Fibroblast of the conjunctiva (primary cell): Measurements from ENCODE around the gene SLC6A18.

Source experiments
- DNase-seq: peaks from one replicate; pipeline ENCODE4 v3.0.0-alpha.2; 2010; ENCODE audit warnings: low read depth

Gene SLC6A18, protein sequence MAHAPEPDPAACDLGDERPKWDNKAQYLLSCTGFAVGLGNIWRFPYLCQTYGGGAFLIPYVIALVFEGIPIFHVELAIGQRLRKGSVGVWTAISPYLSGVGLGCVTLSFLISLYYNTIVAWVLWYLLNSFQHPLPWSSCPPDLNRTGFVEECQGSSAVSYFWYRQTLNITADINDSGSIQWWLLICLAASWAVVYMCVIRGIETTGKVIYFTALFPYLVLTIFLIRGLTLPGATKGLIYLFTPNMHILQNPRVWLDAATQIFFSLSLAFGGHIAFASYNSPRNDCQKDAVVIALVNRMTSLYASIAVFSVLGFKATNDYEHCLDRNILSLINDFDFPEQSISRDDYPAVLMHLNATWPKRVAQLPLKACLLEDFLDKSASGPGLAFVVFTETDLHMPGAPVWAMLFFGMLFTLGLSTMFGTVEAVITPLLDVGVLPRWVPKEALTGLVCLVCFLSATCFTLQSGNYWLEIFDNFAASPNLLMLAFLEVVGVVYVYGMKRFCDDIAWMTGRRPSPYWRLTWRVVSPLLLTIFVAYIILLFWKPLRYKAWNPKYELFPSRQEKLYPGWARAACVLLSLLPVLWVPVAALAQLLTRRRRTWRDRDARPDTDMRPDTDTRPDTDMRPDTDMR

DNA sequence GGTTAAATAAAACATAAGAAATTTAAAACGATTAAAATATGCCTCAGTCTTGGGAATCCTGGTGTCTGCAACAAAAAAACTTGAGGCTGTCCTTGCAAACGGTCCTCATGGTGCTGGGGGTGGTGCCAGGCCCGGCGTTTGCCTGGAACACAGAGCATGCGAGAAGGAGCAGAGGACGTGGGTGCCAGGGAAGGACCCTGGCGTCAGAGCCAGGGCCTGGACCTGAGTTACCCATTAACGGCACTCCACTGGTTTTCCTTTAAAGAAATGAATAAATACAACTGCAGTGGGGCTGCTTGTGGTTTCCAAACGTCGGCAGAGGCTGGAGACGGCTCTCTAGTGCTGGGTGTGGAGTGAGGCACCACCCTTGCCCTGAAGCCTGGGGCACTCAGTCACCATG is at the start of gene SLC6A18:
Gene SLC6A18, plus strand, starts transcription at position 301 of the 400 bp plus-strand sequence. Its CDS starts 97 bp downstream, at position 398.
- no peak for DNase-seq

DNA sequence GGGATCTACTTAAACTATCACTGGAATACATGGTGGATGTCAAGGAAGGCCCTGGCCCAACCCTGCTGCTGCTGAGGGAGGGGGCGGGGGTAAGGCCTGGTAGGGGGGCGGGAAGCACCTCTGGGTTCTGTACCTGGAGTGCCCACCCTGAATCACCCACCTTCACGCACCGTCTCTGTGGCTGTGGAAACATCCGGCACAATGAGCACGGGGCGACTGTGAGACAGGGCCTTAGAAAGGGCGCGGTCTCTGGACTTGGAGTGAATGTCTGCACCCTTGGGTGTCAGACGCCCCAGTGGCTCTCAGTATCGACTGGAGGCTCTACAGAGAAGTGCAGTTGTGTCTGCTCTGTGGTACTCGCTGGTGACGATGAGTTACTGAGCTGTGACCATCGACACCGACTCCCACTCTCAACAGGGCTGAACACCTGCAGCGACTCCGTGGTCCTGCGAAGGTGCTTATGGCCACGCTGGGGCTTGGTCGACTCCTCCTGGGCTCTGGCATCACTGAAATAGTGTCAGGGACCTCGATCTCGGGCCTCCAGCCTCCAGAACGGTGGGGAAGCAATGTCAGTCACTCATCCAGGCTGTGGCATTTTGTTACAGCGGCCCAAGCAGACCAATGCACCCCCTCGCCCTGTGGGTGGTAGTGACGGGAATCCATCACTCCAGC is 49.2 kb upstream of the SLC6A18 start:
- DNase-seq, result no peak

DNA sequence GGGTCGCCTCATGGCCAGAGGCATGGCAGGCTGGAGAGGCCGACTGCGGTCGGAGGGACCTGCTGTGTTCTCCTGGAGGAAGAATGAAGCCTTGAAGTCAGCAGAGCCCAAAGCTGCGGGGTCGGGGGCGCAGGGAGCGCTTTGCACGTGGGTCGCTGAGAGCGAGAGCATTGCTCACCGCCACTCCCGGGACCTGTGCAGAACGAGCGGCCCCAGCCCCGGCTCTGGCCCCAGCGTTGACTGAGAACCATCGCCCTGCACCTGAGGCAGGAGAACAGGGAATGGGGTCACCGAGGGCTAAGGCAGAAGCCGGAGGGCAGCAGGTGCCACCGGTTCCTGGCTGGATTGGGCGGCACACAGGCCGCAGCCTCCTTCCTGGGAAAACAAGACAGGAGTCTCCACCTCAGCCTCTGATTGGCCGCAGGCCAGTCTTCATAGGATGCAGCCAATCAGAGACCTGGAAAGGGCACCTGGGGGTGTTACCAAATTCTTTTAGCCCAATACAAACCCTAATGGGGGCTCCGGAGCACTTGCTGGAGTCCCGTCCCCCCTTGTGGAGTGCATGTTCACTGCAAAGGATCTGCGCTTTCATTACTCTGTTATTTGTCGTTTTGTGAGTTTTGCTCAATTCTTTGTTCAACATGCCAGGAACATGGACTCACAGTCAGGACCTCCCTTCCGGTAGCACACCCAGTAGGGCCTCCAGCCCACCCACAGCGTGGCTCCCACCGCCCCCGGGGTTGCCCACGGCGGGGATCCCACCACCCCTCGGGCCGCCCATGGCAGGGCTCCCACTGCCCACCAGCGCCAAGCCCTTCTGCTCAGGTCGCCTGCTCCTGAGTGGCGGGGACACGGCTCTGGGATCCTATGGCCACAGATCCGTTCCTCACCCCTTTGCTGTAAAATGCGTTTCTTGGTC is 48.4 kb upstream of the SLC6A18 start:
- no peak for DNase-seq

DNA sequence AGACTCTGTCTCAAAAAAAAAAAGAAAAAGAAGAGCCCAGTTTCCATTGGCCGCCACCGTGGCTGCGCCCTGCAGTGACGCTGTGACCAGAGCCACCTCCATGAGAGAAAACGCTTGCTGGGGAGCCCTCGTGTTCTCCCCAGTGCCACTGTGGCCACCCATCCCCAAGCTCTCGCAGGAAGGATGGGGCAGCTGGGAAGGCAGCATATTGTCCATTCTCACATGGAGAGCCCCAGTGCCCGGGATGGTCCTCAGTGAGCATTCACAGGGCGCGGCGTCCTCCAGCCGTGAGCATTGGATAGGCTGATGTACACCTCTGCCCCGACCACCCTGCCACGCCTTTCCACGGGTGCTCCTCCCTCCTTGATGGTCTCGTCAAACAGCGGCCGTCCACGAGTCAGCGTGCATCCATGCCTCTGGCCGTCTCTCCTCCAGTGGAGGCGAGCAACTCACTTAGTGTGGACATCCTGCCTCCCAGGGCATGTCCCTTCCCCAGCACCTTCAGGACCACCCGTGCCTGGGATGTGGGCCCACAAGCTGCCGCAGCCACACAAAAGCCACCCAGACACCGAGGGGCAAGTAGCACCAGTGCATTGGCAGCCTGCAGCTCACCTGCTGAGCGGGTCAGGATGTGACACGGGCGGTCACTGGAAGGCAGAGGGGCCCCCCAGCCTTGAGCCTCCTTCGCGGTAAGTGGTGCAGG is 47.2 kb upstream of the SLC6A18 start:
- no peak for DNase-seq

DNA sequence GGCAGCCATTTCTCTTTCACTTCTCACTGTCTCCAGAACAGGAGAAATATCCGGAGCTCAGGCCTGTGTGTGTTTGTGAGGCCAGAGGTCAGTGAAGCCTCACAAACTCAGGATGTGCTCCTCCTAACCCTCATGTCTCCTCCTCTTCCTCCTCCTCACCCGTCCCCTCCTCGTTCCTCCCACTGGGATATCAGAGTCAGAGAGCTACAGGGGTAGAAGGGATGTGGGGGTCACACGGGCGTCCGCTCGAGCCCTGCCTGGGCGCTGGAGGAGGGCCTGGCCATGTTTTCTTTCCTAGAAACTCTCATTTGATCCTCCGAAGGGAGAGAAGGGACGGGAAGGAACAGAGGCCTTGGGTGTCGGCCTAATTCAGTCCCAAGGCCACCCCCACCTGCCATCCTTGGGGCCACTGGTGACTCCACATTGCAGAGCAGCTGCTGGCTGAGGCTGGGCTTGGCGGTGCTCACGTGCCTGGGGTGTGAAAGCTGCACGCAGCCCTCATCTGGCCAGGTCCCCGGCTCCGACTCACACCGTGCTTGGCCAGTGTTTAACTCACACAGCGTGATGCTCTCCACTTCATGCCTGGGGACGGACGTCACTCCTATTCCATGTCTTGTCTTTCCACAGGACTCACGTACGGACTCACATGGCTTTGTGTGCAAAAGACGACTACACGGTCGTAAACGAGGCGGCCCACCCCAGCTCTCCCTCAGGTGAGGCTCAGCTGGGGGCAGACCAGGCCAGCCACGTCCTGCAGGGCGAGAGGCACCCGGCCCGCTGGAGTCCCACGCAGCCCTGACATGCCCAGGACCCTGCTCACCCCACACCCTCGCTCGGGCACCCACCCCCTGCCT is 46.4 kb upstream of the SLC6A18 start:
- no peak for DNase-seq

DNA sequence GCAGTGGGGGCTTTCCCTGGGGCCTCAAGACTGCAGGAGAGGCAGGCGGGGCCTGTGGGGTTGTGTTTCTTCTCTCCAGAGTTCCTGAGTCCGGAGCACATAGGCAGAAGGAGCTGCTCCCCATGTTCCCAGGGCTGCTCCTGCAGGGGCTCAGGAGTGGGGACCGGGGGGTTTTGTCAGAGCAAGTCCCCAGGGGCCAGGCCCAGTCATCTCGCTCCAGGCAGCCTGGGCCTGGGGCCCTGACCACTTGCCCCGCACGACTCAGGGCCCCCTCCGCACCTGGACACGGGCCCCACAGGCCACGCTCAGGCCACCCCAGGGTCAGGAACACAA is 45.8 kb upstream of the SLC6A18 start:
- no peak for DNase-seq

DNA sequence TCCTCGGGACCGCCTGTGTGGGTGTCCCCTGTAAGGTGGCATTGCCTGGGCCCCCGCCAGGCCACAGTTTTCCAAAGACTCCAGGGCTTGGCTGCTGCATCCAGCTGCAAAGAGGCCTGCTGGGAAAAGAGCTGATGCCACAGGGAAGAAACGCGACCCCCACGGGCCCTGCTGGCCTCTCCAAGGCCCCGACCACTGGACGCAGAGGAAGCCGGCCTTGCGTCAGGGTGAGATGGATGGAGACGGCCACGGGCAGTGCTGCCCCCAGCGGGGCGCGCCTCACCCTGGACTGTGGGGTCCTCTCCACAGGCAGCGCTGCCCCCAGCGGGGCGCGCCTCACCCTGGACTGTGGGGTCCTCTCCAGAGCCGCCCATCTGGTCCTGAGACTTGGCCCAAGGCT is 45.1 kb upstream of the SLC6A18 start:
- no peak for DNase-seq

DNA sequence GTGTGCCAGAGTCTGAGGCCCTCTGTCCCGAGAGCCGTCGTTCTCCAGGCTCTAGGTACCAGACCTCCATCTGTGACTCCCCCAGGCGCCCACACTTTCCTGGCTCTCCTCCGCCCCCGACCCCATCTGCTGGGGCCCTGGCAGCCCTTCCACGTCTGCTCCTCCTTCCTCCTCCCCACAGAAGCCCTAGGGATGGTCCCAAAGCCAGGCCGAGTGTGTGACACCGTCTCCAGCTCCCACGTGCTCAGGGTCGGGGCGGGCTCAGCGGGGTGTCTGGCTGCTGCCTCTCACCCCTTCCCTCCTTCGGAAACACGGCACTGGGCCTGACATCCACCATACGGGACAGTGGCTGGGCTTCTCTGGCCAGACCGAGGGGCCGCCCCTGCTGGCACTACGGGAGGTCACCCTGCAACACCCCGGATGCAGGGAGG is 44.3 kb upstream of the SLC6A18 start:
- no peak for DNase-seq

DNA sequence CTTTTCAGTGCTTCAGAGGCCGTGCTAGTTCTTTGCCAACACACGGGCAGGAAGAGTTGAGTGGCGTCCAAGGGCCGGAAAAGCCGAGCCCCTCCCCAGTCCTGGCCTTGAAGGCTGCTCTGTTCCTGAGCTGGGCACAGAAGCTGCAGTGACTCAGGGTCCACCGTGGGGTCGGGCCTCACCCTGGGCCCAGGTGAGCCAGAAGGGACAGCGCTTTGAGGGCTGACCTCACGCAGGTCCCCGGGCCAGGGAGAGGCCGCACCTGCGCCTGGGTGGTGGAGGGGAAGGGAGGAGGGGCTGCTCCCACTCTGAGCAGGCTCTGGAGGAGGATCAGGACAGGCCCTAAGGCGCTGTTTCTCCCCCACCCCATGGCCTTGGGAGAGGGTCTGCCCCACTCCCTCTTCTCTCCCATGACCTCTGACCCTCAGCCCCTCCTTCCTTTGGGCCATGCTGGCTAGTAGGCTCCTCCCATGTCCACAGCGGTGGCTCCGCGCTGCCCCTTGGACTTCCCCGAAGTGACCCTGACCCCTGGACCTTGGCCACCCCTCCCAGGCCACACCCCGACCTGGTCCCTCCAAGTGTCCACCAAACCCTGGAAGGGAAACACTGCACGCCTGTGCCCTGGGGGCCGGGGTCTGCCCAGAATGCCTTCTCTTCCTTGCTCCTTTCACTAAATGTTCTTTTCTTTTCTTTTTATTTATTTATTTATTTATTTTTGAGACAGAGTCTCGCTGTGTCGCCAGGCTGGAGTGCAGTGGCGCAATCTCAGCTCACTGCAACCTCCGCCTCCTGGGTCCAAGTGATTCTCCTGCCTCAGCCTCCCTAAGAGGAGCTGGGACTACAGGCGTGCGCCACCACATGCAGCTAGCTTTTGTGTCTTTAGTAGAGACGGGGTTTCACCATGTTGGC is 43.5 kb upstream of the SLC6A18 start:
- DNase-seq, result no peak

DNA sequence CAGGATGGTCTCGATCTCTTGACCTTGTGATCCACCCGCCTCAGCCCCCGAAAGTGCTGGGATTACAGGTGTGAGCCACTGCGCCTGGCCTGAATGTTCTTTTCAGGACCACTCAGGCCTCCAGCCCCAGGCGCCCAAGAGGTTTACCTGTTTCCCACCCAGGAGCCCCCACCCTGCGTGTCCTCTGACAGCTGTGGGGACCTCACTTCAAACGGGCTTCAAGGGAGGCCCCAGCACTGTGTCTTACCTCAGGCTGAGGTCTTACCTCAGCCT is 42.9 kb upstream of the SLC6A18 start:
- no peak for DNase-seq

DNA sequence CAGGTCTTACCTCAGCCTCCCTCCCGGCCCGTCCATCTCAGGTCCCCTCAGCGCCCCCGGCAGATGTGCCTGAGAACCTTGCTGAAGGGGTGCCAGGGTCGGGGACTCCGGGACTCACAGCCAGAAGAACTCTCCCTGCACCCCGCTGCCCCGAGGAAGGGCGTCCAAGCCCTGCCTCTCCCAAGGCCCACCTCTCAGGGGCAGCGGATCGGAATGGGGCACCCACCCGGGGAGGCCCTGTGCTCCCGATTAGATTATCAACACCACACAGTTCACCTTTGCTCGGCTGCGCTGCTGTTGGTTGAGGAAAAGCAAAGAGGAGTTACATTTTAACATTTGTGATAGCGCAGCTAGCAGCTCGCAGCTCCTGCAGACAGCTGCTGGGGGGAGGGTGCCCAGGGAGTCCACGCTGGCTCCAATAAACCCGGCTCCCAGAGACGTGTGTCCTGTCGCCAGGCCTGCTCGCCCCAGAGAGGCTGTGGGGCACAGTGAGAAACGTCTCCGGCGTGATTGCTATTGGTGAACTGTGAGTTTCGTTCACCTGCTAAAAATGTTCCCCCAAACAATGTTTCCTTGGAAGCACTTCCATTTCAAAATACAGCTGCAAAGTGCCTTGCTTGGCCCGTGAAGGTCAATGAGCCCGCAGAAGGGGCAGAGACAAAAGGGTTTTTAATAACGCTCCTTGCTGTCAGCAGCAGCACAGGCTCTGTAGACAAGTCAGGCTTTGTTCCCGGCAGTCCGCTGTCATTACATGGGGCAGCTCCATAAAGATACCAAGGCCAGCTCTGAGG is 42.4 kb upstream of the SLC6A18 start:
- no peak for DNase-seq

DNA sequence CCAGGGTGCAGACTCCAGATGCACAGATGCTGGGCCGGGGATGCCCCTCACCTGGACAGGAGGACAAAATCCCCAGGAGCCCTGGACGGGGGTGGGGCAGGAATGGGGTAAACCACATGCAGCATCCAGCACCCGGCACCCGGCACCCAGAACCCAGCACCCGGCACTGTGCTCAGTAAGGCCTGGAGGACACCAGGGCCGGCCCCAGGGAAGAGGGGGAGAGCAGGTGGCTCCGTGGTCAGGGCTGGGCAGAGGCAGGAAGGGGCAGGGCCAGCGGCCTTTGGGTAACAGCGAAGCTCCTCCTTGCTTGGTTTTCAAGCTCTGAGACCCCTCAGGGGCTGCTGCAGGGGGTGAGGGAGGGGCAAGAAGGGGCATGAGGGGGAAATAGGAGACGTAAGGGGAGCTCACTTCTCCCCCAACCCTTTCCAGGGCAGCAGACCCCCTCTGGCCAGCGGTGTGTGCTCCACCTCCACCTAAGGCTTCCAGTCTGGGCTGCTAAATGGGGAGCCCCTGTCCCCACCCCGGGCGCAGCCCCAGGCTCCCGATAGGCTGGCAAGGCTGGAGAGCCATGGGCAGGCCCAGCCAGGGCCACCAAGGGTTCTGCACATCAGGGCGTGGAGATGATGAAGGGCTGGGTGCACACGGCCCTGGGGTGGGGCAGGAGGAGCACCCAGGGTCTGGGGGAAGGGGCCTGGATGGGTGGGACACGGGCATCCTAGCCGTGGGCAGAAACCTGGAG is 41.6 kb upstream of the SLC6A18 start:
- no peak for DNase-seq

DNA sequence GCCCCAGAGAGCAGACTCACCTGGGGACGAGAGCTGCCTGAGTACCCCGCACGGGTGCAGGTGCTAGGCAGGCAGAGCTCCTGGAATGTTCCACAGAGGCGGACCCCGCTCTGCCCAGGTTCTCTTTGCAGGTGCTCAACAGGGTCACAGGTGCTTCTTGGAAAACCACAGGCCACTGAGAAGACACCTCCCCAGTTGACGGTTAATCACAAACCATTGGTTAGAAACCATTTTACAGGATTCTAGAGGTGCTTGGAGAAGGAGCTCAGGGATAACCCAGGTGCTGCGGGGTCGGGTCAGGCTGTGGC is 41.1 kb upstream of the SLC6A18 start:
- no peak for DNase-seq

DNA sequence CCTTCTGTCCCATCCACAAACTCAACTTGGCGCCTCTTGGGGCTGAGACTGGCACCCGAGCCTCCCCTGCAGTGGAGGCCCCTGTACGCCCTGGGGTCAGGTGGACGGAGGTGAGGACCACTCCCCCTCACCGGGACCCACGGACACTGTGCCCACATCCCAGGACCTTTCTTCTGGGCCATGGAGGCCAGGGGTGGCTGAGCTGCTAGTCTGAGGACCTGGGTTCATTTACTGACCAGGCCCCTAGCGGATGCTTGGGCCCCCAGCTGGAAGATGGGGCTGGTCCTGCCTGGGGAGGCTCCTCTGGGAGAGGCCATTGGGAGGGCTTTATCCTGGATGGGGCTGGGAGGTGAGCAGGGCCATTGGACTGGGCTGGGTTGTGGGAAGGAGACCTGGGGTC is 40.7 kb upstream of the SLC6A18 start:
- no peak for DNase-seq

DNA sequence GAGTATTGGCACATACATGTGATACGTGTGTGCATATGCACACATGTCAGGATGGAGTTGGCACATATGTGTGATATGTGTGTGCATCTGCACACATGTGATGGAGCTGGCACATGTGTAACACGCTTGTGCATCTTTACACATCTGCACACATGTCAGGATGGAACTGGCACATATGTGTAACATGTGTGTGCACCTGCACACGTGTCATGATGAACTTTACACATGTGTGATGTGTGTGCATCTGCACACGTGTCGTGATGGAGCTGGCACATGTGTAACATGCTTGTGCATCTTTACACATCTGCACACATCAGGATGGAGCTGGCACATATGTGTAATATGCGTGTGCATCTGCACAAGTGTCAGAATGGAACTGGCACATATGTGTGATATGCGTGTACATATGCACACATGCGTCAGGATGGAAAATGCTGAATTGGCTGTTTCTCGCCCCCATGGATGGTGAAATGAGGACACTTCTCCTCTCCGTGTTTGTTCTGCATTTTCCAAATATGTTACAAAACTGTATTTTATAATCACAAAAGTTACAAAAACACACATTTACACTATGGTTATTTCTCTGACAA is 40.0 kb upstream of the SLC6A18 start:
- no peak for DNase-seq

DNA sequence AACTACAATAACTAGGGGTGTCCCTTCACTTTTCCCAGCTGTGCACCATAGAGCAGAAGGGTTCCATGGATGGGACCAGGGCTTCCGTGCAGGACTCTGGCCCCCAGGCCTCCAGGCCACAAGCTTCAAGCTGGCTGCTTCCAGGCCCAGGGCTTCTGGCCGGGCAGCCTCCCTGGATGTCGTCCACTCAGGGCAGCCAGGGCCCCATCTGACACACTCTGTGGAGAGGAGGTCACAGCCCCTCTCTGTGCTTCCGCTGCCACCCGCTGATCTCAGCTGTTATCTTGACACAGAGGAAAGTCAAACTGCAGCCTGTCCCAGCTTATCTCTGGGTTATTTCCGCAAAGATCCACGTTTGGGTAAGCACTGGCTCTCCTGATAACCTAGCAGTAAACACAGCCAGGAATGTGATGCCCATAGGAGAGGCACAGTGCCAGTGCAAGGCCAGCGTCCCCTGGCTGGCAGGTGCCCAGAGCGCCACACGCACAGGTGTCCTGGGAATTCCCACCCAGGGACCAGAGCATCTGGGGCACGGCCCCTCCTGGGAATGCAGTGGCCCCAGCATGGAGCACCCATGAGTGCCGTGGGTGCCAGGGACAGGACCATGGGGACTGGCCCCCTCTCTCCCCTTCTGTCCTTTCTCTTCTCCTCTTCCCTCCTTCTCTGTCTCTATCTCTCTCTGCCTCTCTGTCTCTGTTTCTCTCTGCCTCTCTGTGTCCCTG is 39.4 kb upstream of the SLC6A18 start:
- no peak for DNase-seq
